Cardiac septum (tissue), 1 donor: ENCODE results near the gene NRN1L. TPM values are rescaled to one million over a fixed set of nuclear protein-coding genes. Genes with fewer than 3 reads are reported as not detected.

Experiments used
- DNase-seq: peaks from one replicate; pipeline ENCODE4 v3.0.0-alpha.2; 2020; ENCODE audit warnings: low spot score
- intact Hi-C: fragments of 100-400 bp; cut with DNase I; formaldehyde crosslinking; loops from one replicate; pipeline ENCODE4 v1.14.0; 2022
- total RNA-seq: library from RNA; stranded (reverse); fragmentation: NEBNext Ultra II Directional; extraction: Animal tissue kit (Norgen Biotek cat#: 25700); gene quantifications from one replicate; pipeline ENCODE4 v1.2.1, GENCODE V29; 2021
- donor health status: DM: no; HTN: no; CAD: no.

NRN1L gene
- total RNA-seq, 1 donor from 2014 or later, result 2.1 TPM

GRCh38 chr16:67928561-67929364, 44.1 kb downstream of the NRN1L start:
- intact Hi-C loops, result loop anchor here (2.0 to 5.0 kb wide), 2 partner anchors 46 to 256 kb away; no protein-coding TSS in a partner anchor
- DNase-seq, result no peak

- intact Hi-C loops, result loop anchor here (5.0 to 10.0 kb wide), 3 partner anchors 98 to 405 kb away; partner anchors contain the start of gene RIPOR1
- no peak for DNase-seq
These were observed 45.5 kb downstream of the NRN1L start for GRCh38 chr16:67930191-67930590.

DNA sequence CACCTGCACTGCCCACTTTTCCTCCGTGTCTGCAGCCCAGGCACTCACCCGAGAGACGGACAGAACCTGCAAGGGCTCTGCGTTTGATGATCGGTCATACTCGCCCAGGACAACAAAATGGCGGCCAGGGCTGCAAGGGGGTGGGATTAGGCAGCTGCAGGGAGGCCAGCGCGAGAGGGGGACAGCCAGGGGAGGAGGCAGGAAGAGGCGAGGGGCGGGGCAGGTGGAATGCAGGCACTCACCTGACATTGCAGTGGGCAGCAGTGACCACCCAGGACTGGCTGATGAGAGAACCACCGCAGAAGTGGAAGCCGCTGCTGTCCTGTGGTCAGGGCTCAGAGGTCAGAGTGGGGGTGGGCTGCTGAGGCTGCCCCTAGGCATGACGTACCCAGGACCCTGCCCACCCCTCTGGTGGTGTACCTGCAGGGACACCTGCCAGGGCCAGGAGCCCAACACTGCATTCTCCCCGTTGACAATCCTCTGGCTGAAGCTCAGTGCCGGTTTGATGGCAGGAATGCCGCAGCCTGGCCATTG, 46.1 kb downstream of the NRN1L start:
- intact Hi-C loops, result loop anchor here (5.0 to 10.0 kb wide), 3 partner anchors 98 to 406 kb away; partner anchors contain the start of gene RIPOR1
- no peak for DNase-seq

GRCh38 chr16:67931712-67932461, 47.2 kb downstream of the NRN1L start, which contains the start of gene CTRL:
CTRL (minus strand) TSS chr16:67931862; CDS start chr16:67931852, 10 bp downstream.
- no peak for DNase-seq
- intact Hi-C loops, result loop anchor here (5.0 to 10.0 kb wide), 3 partner anchors 100 to 407 kb away; partner anchors contain the start of gene RIPOR1

- intact Hi-C loops, result loop anchor here (5.0 to 10.0 kb wide), 3 partner anchors 100 to 408 kb away; partner anchors contain the start of gene RIPOR1
- DNase-seq, result no peak
These were observed 47.8 kb downstream of the NRN1L start for GRCh38 chr16:67932462-67932840.

- DNase-seq, result no peak
- intact Hi-C loops, result loop anchor here (5.0 to 10.0 kb wide), 3 partner anchors 102 to 409 kb away; partner anchors contain the start of gene RIPOR1
These were observed 49.1 kb downstream of the NRN1L start for GRCh38 chr16:67933805-67934204.

GRCh38 chr16:67934306-67935100, 49.8 kb downstream of the NRN1L start:
- intact Hi-C loops, result loop anchor here (5.0 to 10.0 kb wide), 3 partner anchors 102 to 410 kb away; partner anchors contain the start of gene RIPOR1
- no peak for DNase-seq

- intact Hi-C loops, result loop anchor here (10.0 kb wide), 1 partner anchor 410 kb away; the partner anchor contains the start of gene RIPOR1
- DNase-seq, result no peak
These were observed 50.4 kb downstream of the NRN1L start for GRCh38 chr16:67935101-67935401.

GRCh38 chr16:67935402-67936123, 50.9 kb downstream of the NRN1L start:
- peak; percentile 98 for DNase-seq
- intact Hi-C loops, result loop anchor here (10.0 kb wide), 1 partner anchor 411 kb away; the partner anchor contains the start of gene RIPOR1

Other genes starting within 250 kb of the NRN1L start
- 0.40 TPM for gene CARMIL2, start 239.7 kb upstream of the NRN1L start, total RNA-seq
- 9.3 TPM for gene ACD, start 224.6 kb upstream of the NRN1L start, total RNA-seq
- gene PARD6A, start 223.9 kb upstream of the NRN1L start, total RNA-seq, result 3.4 TPM
- 8.5 TPM for gene ENKD1, start 218.1 kb upstream of the NRN1L start, total RNA-seq
- 5.6 TPM for gene C16orf86, start 218.1 kb upstream of the NRN1L start, total RNA-seq
- gene GFOD2, start 165.6 kb upstream of the NRN1L start, total RNA-seq, result 10.7 TPM
- 16.4 TPM for gene RANBP10, start 78.3 kb upstream of the NRN1L start, total RNA-seq
- 0.51 TPM for gene TSNAXIP1, start 78.0 kb upstream of the NRN1L start, total RNA-seq
- gene THAP11, start 42.6 kb upstream of the NRN1L start, total RNA-seq, result 23.0 TPM
- 87.1 TPM for gene NUTF2, start 38.0 kb upstream of the NRN1L start, total RNA-seq
- gene CENPT, start 37.2 kb upstream of the NRN1L start, total RNA-seq, result 27.9 TPM
- gene EDC4, start 11.8 kb upstream of the NRN1L start, total RNA-seq, result 43.8 TPM
- 22.6 TPM for gene PSKH1, start 8.4 kb downstream of the NRN1L start, total RNA-seq
- not detected for gene CTRL, start 47.0 kb downstream of the NRN1L start, total RNA-seq
- gene PSMB10, start 52.0 kb downstream of the NRN1L start, total RNA-seq, result 66.1 TPM
- 29.8 TPM for gene LCAT, start 59.2 kb downstream of the NRN1L start, total RNA-seq
- 121 TPM for gene SLC12A4, start 83.8 kb downstream of the NRN1L start, total RNA-seq
- not detected for gene DPEP3, start 95.6 kb downstream of the NRN1L start, total RNA-seq
- 0.78 TPM for gene DPEP2, start 114.6 kb downstream of the NRN1L start, total RNA-seq
- gene DPEP2NB, start 131.0 kb downstream of the NRN1L start, total RNA-seq, result not detected
- 8.6 TPM for gene DDX28, start 138.3 kb downstream of the NRN1L start, total RNA-seq
- gene DUS2, start 138.4 kb downstream of the NRN1L start, total RNA-seq, result 6.4 TPM
- gene NFATC3, start 200.5 kb downstream of the NRN1L start, total RNA-seq, result 22.9 TPM